ENCODE data around the gene GRIK1.

GRIK1 gene

GRCh38 chr21:29711236-29711635, 228.6 kb downstream of the GRIK1 start:
- DNase-seq: no peak

GRCh38 chr21:29710498-29710897, 229.3 kb downstream of the GRIK1 start:
- no peak for DNase-seq

GRCh38 chr21:29708401-29708800, 231.4 kb downstream of the GRIK1 start:
- no peak for DNase-seq

- no peak for DNase-seq
Observed at GRCh38 chr21:29704719-29705118, 235.1 kb downstream of the GRIK1 start.

- no peak for DNase-seq
Observed at GRCh38 chr21:29701676-29702075, 238.1 kb downstream of the GRIK1 start.

GRCh38 chr21:29697555-29698193, 242.1 kb downstream of the GRIK1 start:
- no peak for DNase-seq

- DNase-seq: no peak
Observed at GRCh38 chr21:29696937-29697336, 242.9 kb downstream of the GRIK1 start.

- no peak for DNase-seq
Observed at GRCh38 chr21:29691616-29692491, 247.9 kb downstream of the GRIK1 start.

- DNase-seq: no peak
Observed at GRCh38 chr21:29689753-29690152, 250.0 kb downstream of the GRIK1 start.

- DNase-seq: no peak
Observed at GRCh38 chr21:29684106-29684505, 255.7 kb downstream of the GRIK1 start.

- DNase-seq: no peak
Observed at GRCh38 chr21:29682800-29683199, 257.0 kb downstream of the GRIK1 start.

GRCh38 chr21:29680273-29680672, 259.5 kb downstream of the GRIK1 start:
- DNase-seq: no peak

GRCh38 chr21:29678626-29679025, 261.2 kb downstream of the GRIK1 start:
- no peak for DNase-seq

- DNase-seq: no peak
Observed at GRCh38 chr21:29677326-29677725, 262.5 kb downstream of the GRIK1 start.

- no peak for DNase-seq
Observed at GRCh38 chr21:29676395-29676794, 263.4 kb downstream of the GRIK1 start.

GRCh38 chr21:29675451-29675850, 264.3 kb downstream of the GRIK1 start:
- no peak for DNase-seq

- DNase-seq: no peak
Observed at GRCh38 chr21:29674343-29674742, 265.5 kb downstream of the GRIK1 start.

- no peak for DNase-seq
Observed at GRCh38 chr21:29673096-29673610, 266.6 kb downstream of the GRIK1 start.

GRCh38 chr21:29671728-29672127, 268.1 kb downstream of the GRIK1 start:
- no peak for DNase-seq

- no peak for DNase-seq
Observed at GRCh38 chr21:29670228-29670627, 269.6 kb downstream of the GRIK1 start.

- DNase-seq: no peak
Observed at GRCh38 chr21:29669416-29669815, 270.4 kb downstream of the GRIK1 start.

GRCh38 chr21:29667651-29668050, 272.1 kb downstream of the GRIK1 start:
- no peak for DNase-seq

- no peak for DNase-seq
Observed at GRCh38 chr21:29664615-29665014, 275.2 kb downstream of the GRIK1 start.

All from CD4-positive, alpha-beta T cell treated with Interleukin-21 for 1 hour (primary cell).